Measurements from ENCODE around the gene KHK.

GRCh38 chr2:27133195-27133875 lies 46.8 kb downstream of the KHK start:
- no peak for TF ChIP-seq ZNF274 (IDR thresholded peaks at IDR 0.05; ENCODE audit: low read depth, low read length)
- TF ChIP-seq SUZ12 (IDR thresholded peaks at IDR 0.05; ENCODE audit: extremely low read depth, insufficient read depth, insufficient read length) = no peak
- TF ChIP-seq YY1 (IDR thresholded peaks at IDR 0.05; ENCODE audit: insufficient read depth, insufficient read length) = no peak
